Stimulated activated CD8-positive, alpha-beta memory T cell treated with anti-CD3 and anti-CD28 coated beads, Interleukin-7, amount 100 ng/mL, for 1 hour (primary cell): ENCODE results near the gene POC1B.

Experiments used
- DNase-seq, 2 donors: peaks; one replicate each; pipeline ENCODE4 v3.0.0-alpha.2; 2020; ENCODE audit warnings: low read depth in 2 of 2

Gene POC1B

DNA sequence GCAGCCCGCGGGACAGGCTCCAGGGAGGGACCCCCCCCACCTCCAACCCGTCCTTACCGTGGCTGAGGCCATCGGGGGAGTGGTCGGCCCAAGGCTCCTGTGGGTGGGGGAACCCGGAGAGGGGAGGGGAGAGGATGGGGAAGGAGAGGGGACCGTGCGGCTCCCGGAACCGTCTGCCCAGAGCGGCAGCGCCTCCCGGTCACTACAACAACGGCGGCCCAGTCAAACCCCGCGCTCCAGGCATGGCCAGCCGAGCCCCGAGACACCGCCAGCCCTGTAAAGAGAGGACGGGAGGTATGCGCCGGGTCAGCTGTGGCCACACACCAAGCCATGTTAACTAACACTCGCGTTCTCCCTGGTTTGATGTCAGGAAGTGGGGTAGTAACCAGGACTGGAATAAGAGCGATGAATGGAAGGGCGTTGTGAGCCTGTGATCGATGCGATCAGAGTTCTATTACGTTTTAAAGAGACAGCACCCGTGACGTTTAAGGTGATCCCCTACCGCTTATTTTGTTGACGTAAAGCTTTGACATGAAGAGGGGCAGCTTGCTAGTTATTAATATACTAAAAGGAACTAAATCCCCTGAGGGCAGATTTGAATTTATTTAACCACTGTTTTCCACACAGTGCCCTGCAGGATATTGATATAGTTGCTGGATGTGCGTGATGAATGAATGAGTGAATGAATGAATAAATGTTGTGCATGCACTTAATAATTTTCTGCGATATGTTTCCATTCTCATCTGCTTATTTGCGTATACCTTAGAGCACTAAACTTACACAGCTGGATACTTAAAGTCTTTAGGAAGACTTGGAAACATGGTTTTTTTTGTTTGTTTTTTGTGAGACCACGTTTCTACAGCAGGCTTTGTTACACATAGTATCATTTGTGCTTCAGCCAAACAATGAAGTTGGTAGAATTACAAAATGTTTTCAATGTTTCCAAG is at the start of gene POC1B:
Gene POC1B, minus strand, starts transcription at position 224 of the 947 bp plus-strand sequence. Its CDS starts 152 bp downstream, at position 72.
- peak; percentile 34 to 45 for DNase-seq

- no peak for DNase-seq
These were observed 49.5 kb upstream of the POC1B start for GRCh38 chr12:89575374-89575773.

DNA sequence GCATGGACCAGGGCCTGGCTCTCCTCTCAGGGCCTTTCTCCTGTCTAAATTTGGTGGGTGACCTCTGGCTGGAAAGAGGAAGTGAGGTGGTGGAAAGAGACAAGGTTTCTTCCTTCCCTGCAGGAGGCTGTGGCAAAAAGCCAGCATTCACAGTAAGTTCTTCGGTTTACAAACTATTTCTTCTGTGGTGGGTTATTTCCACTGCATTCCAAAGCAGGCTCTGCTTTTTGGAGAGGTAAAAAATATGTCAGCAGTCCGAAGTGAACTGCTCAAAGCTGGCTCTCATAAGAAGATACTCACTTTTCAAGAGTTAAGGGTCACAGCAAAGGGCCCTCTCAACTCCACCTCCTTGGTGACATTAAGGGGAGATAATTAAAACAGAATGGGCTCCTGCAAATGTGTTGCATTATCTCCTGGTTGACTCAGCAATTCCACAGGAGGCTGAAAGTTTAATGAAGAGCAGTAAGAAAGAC is 48.9 kb upstream of the POC1B start:
- no peak for DNase-seq

GRCh38 chr12:89573051-89573810 is 47.4 kb upstream of the POC1B start:
- no peak for DNase-seq

- no peak for DNase-seq
These were observed 45.8 kb upstream of the POC1B start for GRCh38 chr12:89571491-89572195.

GRCh38 chr12:89568484-89568883 is 42.6 kb upstream of the POC1B start:
- DNase-seq = no peak

- no peak for DNase-seq
These were observed 41.9 kb upstream of the POC1B start for GRCh38 chr12:89567691-89568239.

DNA sequence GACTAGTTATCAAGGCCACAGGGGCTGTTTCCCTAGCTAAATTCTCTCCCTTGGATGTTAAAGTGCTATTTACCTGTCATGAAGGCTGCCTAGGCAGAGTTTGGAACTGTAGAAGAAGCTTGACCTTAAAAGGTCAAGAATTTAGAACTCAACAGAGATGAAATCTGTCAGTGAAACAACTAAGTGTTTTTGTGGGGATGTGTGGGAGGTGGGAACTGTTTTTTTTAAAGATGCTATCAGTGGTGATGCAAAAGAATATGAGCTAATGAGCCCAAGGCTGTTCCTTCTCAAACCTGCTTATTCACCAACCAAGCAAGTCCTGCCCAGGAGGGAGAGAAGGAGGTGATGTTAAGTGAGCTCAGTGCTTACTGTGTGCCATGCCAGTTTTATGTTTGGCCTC is 40.8 kb upstream of the POC1B start:
- no peak for DNase-seq

DNA sequence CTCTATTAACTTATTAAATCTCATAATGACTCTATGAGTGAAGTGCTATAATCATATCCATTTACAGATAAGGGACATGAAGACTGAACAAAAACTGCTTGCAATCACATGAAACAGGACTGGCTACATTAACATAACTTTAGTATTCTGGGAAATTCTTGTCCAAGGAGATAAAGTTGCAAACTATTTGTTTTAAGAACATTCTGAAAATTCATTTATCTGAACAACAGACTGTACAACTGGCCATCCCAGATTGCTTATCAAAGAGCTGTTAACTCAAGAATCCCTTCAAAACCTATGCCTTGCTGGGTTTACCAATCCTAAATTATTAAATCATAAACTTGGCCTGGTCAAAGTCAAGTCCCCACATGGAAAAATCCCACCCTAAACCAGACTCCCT is 39.2 kb upstream of the POC1B start:
- DNase-seq = no peak

GRCh38 chr12:89559753-89560152 is 33.9 kb upstream of the POC1B start:
- no peak for DNase-seq

DNA sequence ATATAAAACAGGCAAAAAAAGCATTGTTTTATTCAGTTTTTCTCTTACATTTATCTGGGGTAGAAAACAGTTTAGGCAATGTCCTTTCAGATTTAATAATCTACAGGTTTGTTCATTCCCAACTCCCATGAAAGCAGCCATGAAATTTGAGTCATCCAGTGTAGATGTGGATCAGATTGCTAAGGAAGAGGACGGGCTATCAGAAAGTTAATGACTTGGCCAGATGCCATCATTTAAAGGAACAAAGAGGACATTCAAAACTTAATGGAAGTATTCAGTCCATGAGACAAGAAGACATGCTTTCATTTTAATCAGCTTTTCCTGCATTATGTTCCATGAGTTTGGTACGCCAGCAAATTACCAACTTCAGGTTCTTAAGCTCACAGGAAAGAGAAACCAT is 31.1 kb upstream of the POC1B start:
- DNase-seq = no peak

DNA sequence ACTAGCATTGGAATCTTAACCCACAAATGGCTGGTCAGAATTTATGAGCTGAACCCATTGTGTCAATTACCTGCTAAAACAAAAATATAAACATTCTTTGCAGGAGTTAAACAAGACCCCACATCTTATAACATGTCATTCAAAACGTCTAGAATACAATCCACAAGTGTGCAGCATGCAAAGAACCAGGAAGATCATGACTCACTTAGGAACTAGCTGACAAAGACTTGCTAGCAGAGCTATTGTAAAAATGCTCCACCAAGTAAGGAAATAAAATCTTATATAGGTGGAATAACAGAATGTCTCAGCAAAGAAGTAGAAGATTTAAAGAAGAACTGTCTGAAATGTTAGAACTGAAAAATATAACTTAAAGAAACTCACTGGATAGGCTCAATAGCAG is 26.5 kb upstream of the POC1B start:
- DNase-seq = no peak

GRCh38 chr12:89551747-89552146 is 25.9 kb upstream of the POC1B start:
- DNase-seq = no peak

DNA sequence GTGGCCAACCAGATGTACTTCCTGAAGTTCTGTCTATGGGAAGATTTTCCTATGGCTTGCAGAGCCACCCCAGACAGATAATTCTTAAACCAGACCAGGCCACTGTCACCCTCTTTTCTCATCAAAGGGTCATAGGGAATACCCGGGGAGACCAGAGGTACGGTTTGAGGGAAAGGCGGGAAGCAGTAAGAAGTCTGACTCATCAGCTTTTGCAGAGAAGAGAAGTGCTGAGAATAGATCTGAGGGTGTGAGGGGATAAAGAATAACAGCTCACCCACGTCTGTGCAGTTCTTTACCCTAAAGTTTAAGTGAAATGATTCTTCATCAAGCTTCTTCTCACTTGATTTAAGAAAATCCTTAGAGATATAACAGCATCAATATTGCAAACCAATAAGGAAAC is 21.3 kb upstream of the POC1B start:
- no peak for DNase-seq

- no peak for DNase-seq
These were observed 20.3 kb upstream of the POC1B start for GRCh38 chr12:89546151-89546550.

GRCh38 chr12:89544681-89545184 is 18.9 kb upstream of the POC1B start:
- no peak for DNase-seq

- no peak for DNase-seq
These were observed 18.2 kb upstream of the POC1B start for GRCh38 chr12:89544022-89544421.

DNA sequence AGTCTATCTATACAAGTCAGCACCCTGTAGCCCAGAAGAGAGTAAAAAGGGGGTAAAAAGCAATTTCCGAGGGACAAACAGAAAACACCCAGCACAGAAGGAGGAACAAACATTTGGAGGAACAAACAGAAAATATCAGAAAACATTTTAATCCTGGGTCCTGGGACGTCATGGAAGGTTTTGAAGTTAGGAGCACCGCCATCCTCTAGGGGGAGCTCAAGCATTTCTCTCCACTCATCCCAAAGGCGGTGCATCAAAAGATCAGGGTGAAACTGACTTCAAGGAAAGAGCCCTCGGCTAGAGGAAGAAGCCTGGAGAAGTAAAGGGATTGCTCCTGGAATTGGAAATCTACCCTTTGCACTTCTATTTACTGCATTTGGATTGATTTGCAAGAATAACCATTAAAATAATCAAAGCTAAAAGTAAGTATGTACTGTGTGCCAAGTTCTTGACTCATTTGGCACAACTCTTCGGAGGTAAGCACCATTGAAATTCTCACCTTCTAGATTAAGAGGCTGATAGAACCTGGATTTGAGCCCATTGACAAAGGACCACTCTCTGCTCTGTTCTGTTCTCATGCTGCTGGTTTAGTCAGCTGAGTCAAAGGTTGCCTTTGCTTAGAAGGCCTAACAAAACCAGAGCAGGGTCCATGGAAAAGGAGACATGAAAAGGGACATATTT is 17.2 kb upstream of the POC1B start:
- peak in 1 of 2 donors; percentile 31 for DNase-seq

GRCh38 chr12:89542236-89542635 is 16.4 kb upstream of the POC1B start:
- no peak for DNase-seq

- DNase-seq = no peak
These were observed 14.7 kb upstream of the POC1B start for GRCh38 chr12:89540586-89540985.
